Caco-2 (cell line): Measurements from ENCODE around the gene MACROD1. TPM values are rescaled to one million over a fixed set of nuclear protein-coding genes. Genes with fewer than 3 reads are reported as not detected.

Experiments used
- BruUV-seq: library from RNA; stranded (reverse); fragments of 400-500 nt; replicated peaks from 2 replicates; lab custom pipeline; 2021; lab: Mats Ljungman, UMichigan
- CTCF ChIA-PET: fragments of 300-600 bp; sonication (Branson Sonifier 250); formaldehyde crosslinking; loops from one replicate; lab custom pipeline; 2022; ENCODE audit warnings: antibody characterized with exemption; lab: Charles Lee
- POLR2A ChIA-PET: fragments of 300-600 bp; sonication (Branson Sonifier 250); formaldehyde crosslinking; loops from one replicate; lab custom pipeline; 2022; ENCODE audit warnings: antibody characterized with exemption; lab: Charles Lee
- DNase-seq, 2 experiments: peaks; one replicate each; pipeline versions ENCODE4 v3.0.0 to v3.0.0-alpha.2; 2020 to 2022
- H3K27me3 ChIP-seq: replicated peaks from 2 replicates; pipeline ENCODE4 v1.6.0; 2011; ENCODE audit warnings: low read length; ENCODE audit not compliant: control insufficient read depth, insufficient read depth
- H3K36me3 ChIP-seq: 2 replicates; pipeline ENCODE4 v1.5.1; 2011; ENCODE audit warnings: low read length; ENCODE audit not compliant: control insufficient read depth, insufficient read depth
- H3K4me1 ChIP-seq: fragments of 250-450 bp; sonication (Bioruptor Pico); 2 replicates; pipeline ENCODE4 v1.5.1; 2020; ENCODE audit warnings: mild to moderate bottlenecking
- H3K4me3 ChIP-seq: 2 replicates; pipeline ENCODE4 v1.5.1; 2011; ENCODE audit warnings: low read depth, mild to moderate bottlenecking, control low read depth, low read length
- H3K9me3 ChIP-seq: fragments of 250-450 bp; sonication (Bioruptor Pico); 2 replicates; pipeline ENCODE4 v1.5.1; 2020; ENCODE audit warnings: mild to moderate bottlenecking, moderate library complexity
- H3K27ac Mint-ChIP-seq: one replicate; pipeline ENCODE4 v1.8.0; 2022; ENCODE audit warnings: mixed read lengths; ENCODE audit not compliant: unreplicated experiment
- H3K27me3 Mint-ChIP-seq: one replicate; pipeline ENCODE4 v1.8.0; 2022; ENCODE audit warnings: mixed read lengths; ENCODE audit not compliant: insufficient read depth, unreplicated experiment
- H3K36me3 Mint-ChIP-seq: one replicate; pipeline ENCODE4 v1.8.0; 2022; ENCODE audit warnings: mild to moderate bottlenecking, mixed read lengths; ENCODE audit not compliant: insufficient read depth, unreplicated experiment
- H3K4me1 Mint-ChIP-seq: one replicate; pipeline ENCODE4 v1.8.0; 2022; ENCODE audit warnings: low read depth, mixed read lengths; ENCODE audit not compliant: unreplicated experiment
- H3K4me3 Mint-ChIP-seq: one replicate; pipeline ENCODE4 v1.8.0; 2022; ENCODE audit warnings: mild to moderate bottlenecking, moderate library complexity, mixed read lengths; ENCODE audit not compliant: unreplicated experiment
- H3K9me3 Mint-ChIP-seq: one replicate; pipeline ENCODE4 v1.8.0; 2022; ENCODE audit warnings: mixed read lengths; ENCODE audit not compliant: unreplicated experiment
- CTCF ChIP-seq, 2 experiments: fragments of 200-600 bp in 1 of 2; IDR thresholded peaks; 1 replicate in 1 of 2; 2 replicates in 1 of 2; pipeline versions ENCODE4 v1.5.1 to v1.8.0; 2011 to 2022; ENCODE audit warnings: antibody characterized with exemption in 1 of 2, control low read depth in 1 of 2, inconsistent platforms in 1 of 2, low read depth in 1 of 2, low read length in 1 of 2, mild to moderate bottlenecking in 1 of 2, moderate library complexity in 1 of 2; ENCODE audit not compliant: insufficient read depth in 1 of 2, severe bottlenecking in 1 of 2, unreplicated experiment in 1 of 2
- intact Hi-C: fragments of 100-400 bp; cut with micrococcal nuclease; formaldehyde crosslinking; loops from one replicate; pipeline ENCODE4 v1.10.0; 2022; ENCODE audit not compliant: unreplicated experiment
- total RNA-seq: library from RNA; stranded (reverse); gene quantifications from 2 replicates; pipeline ENCODE4 v1.2.3, GENCODE V29; 2022

Gene MACROD1
- total RNA-seq, 1 experiment from 2014 or later: 29.6 TPM

GRCh38 chr11:64150051-64150450, 15.9 kb downstream of the MACROD1 start:
- no peaks in the 10 kb centered on the region for H3K9me3 Mint-ChIP-seq
- H3K27me3 Mint-ChIP-seq: no peaks in the 10 kb centered on the region
- no peaks in the 10 kb centered on the region; the same call in 1 of the 2 replicates for H3K36me3 ChIP-seq
- no peak overlapping the region for H3K4me3 Mint-ChIP-seq
- TF ChIP-seq CTCF (IDR thresholded peaks at IDR 0.05; ENCODE audit: insufficient read depth in 1 of 2, low read depth in 1 of 2, low read length in 1 of 2, severe bottlenecking in 1 of 2, unreplicated experiment in 1 of 2): no peak
- H3K27ac Mint-ChIP-seq: no peak overlapping the region
- H3K4me3 ChIP-seq: no peak overlapping the region
- ChIA-PET CTCF (interaction anchor here (1.5 to 1.9 kb wide), 4 partner anchors 11 to 65 kb away, joined by 3 to 6 read pairs (median 6); partner anchors contain the start of gene STIP1), POLR2A (no interaction called here)
- no peak for DNase-seq
- H3K36me3 Mint-ChIP-seq: peaks cover 16% of the 10 kb centered on the region
- no peaks in the 10 kb centered on the region for H3K4me1 ChIP-seq
- peaks cover 8% of the 10 kb centered on the region for H3K4me1 Mint-ChIP-seq
- intact Hi-C loops: no loop called here
- no peaks in the 10 kb centered on the region for H3K27me3 ChIP-seq
- BruUV-seq: no TSS peak
- no peaks in the 10 kb centered on the region for H3K9me3 ChIP-seq

DNA sequence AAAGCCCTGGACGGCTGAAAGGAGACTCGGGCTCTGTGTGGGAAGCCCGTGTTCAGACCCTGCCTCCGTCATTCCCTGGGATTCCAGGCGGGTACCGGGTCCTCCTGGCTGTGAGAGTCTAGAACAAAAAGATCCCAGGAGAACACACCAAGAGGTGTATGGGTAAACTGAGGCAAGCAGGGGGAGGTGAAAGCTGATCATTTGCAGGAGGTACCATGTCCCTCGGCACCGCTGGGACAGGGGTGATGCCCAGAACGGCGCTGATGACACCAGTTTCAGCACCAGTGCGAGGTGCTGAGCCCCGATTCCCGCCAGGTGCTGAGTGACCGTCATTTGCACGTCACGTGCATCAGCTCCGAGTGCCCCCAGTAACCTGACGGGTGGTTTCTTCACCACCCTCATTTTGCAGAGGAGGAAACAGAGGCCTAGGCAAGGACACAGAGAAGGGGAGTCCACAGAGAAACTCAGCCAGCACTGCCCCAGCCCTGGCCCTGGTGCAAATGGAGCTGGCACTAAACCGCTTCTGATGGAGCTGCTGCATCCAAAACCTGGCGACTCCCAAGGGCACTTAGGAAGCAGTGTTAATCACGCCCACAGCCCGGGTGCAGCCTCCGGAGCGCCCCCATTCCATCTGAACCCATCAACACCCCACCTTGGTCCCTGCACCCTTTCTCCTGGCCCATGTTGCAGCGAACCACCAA, 16.8 kb downstream of the MACROD1 start:
- H3K9me3 ChIP-seq: no peaks in the 10 kb centered on the region
- Mint-ChIP-seq H3K27ac (no peak overlapping the region), H3K9me3 (no peaks in the 10 kb centered on the region), H3K36me3 (peaks cover 13% of the 10 kb centered on the region), H3K27me3 (no peaks in the 10 kb centered on the region), H3K4me3 (no peak overlapping the region), H3K4me1 (peaks cover 3% of the 10 kb centered on the region)
- H3K4me1 ChIP-seq: no peaks in the 10 kb centered on the region
- no peaks in the 10 kb centered on the region for H3K27me3 ChIP-seq
- no peak for DNase-seq
- ChIA-PET CTCF (interaction anchor here (0.6 to 1.9 kb wide), 6 partner anchors 12 to 312 kb away, joined by 3 to 6 read pairs (median 4); partner anchors contain the start of gene STIP1), POLR2A (no interaction called here)
- no peaks in the 10 kb centered on the region; the same call in 1 of the 2 replicates for H3K36me3 ChIP-seq
- no peak overlapping the region for H3K4me3 ChIP-seq
- intact Hi-C loops: loop anchor here (1.0 to 5.0 kb wide), 3 partner anchors 61 to 312 kb away; partner anchors contain the start of gene MARK2
- TF ChIP-seq CTCF (IDR thresholded peaks at IDR 0.05; ENCODE audit: insufficient read depth in 1 of 2, low read depth in 1 of 2, low read length in 1 of 2, severe bottlenecking in 1 of 2, unreplicated experiment in 1 of 2): no peak
- BruUV-seq: no TSS peak

DNA sequence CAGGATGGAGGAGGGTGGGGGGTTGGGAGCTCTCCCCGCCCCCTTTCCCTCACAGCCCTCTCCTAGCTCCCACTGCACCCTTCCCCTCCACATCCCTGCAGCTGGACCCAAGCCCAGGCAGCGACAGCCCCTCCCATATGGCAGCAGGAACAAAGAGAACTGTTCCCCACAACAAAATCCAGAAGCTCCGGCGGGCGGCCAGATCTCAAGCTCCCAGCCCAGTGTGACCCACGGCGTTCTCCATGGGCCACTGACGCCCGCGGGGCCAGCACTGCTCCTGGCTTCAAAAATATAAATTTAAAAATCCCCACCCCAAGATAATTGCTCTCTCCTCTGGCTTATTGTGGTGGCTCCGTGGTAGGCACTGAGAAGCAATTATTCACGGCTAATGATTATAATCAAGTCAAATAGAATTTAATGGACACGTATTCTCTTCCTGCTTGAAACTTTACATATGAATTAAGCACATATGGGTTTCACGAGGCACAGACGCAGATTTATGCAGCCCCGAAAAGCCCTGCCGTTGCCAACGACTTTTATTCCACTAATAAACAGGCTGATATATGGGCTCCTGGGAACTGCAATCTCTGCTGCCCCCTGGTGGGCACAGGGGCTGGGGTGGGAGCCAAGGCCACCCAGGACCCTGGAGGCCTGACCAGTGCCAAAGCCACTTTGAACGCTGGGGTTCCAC, 17.5 kb downstream of the MACROD1 start:
- H3K4me1 Mint-ChIP-seq: no peaks in the 10 kb centered on the region
- no peak overlapping the region for H3K4me3 Mint-ChIP-seq
- BruUV-seq: no TSS peak
- Histone ChIP-seq H3K27me3 (no peaks in the 10 kb centered on the region), H3K36me3 (no peaks in the 10 kb centered on the region; the same call in 1 of the 2 replicates), H3K4me3 (no peak overlapping the region), H3K4me1 (no peaks in the 10 kb centered on the region), H3K9me3 (no peaks in the 10 kb centered on the region)
- ChIA-PET CTCF (interaction anchor here (1.2 to 1.5 kb wide), 3 partner anchors 16 to 310 kb away, joined by 3 to 6 read pairs (median 5); partner anchors contain the start of gene MARK2), POLR2A (interaction anchor here (0.7 kb wide), 1 partner anchor 74 kb away, joined by 6 read pairs; no protein-coding TSS in a partner anchor)
- peak; percentile 58 to 81 for DNase-seq
- TF ChIP-seq CTCF (IDR thresholded peaks at IDR 0.05; ENCODE audit: insufficient read depth in 1 of 2, low read depth in 1 of 2, low read length in 1 of 2, severe bottlenecking in 1 of 2, unreplicated experiment in 1 of 2): peak; percentile 85 to 92
- intact Hi-C loops: loop anchor here (1.0 to 5.0 kb wide), 3 partner anchors 60 to 311 kb away; partner anchors contain the start of gene MARK2
- no peak overlapping the region for H3K27ac Mint-ChIP-seq
- H3K36me3 Mint-ChIP-seq: peaks cover 12% of the 10 kb centered on the region
- H3K9me3 Mint-ChIP-seq: no peaks in the 10 kb centered on the region
- H3K27me3 Mint-ChIP-seq: no peaks in the 10 kb centered on the region
